Measurements from ENCODE around the gene OTUB2. TPM values are rescaled to one million over a fixed set of nuclear protein-coding genes. Genes with fewer than 3 reads are reported as not detected.

The OTUB2 gene
- total and polyA plus RNA-seq, 2 of the 8 experiments (the other 6 are each of a cell fraction or from before 2014, with no cell fraction given): 2.2 to 4.2 TPM

DNA sequence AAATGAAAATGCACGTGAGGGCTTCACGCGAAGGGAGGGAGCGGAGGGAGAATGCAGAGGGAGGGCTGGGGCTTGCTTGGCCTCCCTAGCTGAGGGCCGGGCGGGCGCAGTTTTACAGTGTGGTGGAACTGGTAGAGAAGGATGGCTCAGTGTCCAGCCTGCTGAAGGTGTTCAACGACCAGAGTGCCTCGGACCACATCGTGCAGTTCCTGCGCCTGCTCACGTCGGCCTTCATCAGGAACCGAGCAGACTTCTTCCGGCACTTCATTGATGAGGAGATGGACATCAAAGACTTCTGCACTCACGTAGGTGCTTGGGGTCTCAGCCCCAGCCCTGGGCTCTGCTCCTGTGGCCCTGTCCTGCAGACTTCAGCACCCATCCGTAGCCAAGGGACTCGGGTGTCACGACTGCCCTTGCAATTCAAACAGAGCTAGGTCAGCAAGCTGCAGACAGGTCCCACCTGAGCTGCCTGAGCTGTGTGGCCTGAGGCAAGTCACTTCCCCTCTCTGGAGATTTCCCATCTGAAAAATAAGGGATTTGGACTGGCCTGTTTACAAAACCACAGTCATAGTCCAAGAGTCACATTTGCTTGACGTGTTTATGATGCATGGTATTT is 18.4 kb downstream of the OTUB2 start (continued):
- no peak for TF ChIP-seq TBP (IDR thresholded peaks at IDR 0.05; ENCODE audit: low read depth, low read length)
- no peak for TF ChIP-seq NRF1 (IDR thresholded peaks at IDR 0.05; ENCODE audit: low read depth, low read length)
- no peak for TF ChIP-seq SP1 (IDR thresholded peaks at IDR 0.05; ENCODE audit: low read depth, low read length)
- no peak for TF ChIP-seq MAFK (IDR thresholded peaks at IDR 0.05; ENCODE audit: low read depth, low read length)

All from H1 (cell line).